ENCODE results near the gene RAI14.

Gene RAI14

GRCh38 chr5:34865091-34865490 lies 209.0 kb downstream of the RAI14 start:
- no peak for DNase-seq

- DNase-seq, result no peak
Measured at GRCh38 chr5:34866989-34867471, 210.9 kb downstream of the RAI14 start.

- DNase-seq, result no peak
Measured at GRCh38 chr5:34867660-34868059, 211.5 kb downstream of the RAI14 start.

- DNase-seq, result no peak
Measured at GRCh38 chr5:34868791-34869190, 212.7 kb downstream of the RAI14 start.

- no peak for DNase-seq
Measured at GRCh38 chr5:34869256-34869655, 213.1 kb downstream of the RAI14 start.

GRCh38 chr5:34870382-34870781 lies 214.3 kb downstream of the RAI14 start:
- DNase-seq, result no peak

- DNase-seq, result no peak
Measured at GRCh38 chr5:34876275-34876674, 220.1 kb downstream of the RAI14 start.

- no peak for DNase-seq
Measured at GRCh38 chr5:34881246-34881645, 225.1 kb downstream of the RAI14 start.

All from DMS153 (cell line).